AG09319 (cell line): ENCODE data around the gene DOCK3.
"Not testable (repeated sequence)": the region's sequence is repeated elsewhere in the genome, so short reads cannot be mapped to it uniquely, and the experiment has no call there.

Experiments
- DNase-seq: peaks from one replicate; pipeline ENCODE4 v3.0.0-alpha.2; 2010; ENCODE audit warnings: low read depth; ENCODE audit errors: extremely low read depth
- CTCF ChIP-seq: IDR thresholded peaks from 2 replicates; pipeline ENCODE4 v1.5.1; 2011; ENCODE audit warnings: low read depth, mild to moderate bottlenecking, inconsistent platforms, low read length, moderate library complexity

Gene DOCK3

DNA sequence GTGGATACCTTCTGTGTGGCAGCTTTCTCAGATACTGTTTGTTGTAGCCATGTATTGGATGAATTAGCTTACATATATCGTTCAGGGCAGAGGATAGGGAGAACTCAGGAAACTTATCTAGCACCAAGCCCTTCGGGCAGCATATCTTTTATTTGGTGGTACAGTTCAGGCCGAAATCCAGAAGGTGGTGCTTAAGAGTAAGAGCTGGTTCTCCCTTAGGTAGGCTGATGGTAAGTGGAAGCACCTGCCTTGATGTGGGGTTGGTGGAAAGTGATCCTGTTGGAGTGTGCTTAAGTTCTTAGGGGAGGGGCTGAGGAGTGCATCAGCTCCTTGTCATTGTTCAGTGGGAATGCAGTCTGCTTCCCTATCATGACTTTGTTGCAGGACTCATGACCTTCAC lies 187.5 kb downstream of the DOCK3 start:
- TF ChIP-seq CTCF, result no peak
- no peak for DNase-seq

DNA sequence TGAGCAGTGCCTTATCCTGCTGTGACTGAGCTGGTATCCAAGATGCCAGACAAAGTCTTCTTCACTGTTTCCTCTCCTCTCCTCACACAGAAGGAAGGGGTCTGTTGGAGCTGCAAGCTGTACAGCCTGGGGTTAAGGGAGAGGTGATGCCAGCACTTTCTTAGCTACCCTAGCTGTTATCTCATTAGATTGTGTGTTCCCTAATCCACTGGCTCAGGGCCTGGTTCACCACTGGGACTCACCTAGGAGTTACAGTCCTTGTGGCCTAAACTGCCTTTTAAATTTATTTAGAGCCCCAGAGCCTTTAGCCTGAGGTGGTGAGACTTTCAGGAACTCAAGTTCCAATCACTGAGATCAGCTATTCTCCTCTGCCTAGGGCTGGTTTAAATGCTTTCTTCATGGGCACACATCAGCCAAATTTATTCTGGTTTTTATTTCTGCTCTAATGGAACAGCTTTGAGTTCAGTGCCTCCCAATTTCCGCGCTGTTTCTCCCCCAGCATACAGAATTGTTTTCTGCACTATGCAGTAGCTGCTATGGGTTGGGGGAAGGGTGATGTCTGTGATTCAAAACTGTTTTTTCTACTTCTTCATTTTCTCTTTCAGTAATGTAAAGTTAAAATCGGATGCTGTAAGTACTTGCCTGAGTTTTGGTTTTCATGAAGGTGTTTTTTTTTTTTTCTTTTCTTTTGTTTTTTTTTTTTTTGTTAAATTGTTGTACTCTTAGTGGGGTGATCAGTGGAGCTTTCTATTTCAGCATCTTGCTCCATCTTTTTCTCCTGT lies 198.8 kb downstream of the DOCK3 start:
- TF ChIP-seq CTCF, result no peak
- DNase-seq, result no peak

DNA sequence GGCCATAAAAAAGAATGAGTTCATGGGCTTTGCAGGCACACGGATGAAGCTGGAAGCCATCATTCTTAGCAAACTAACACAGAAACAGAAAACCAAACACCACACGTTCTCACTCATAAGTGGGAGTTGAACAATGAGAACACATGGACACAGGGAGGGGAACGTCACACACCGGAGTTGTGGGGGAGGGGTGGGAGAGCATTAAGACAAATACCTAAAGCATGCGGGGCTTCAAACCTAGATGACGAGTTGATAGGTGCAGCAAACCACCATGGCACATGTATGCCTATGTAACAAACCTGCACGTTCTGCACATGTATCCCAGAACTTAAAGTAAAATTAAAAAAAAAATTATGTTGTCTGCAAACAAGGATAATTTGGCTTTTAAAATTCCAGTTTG lies 200.1 kb downstream of the DOCK3 start:
- not testable (repeated sequence) for DNase-seq

GRCh38 chr3:50876947-50877346 lies 202.2 kb downstream of the DOCK3 start:
- TF ChIP-seq CTCF, result no peak
- DNase-seq, result no peak

DNA sequence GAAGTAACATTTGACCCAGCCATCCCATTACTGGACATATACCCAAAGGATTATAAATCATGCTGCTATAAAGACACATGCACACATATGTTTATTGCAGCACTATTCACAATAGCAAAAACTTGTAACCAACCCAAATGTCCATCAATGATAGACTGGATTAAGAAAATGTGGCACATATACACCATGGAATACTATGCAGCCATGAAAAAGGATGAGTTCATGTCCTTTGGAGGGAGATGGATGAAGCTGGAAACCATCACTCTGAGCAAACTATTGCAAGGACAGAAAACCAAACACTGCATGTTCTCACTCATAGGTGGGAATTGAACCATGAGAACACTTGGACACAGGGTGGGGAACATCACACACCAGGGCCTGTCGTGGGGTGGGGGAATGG lies 208.0 kb downstream of the DOCK3 start:
- not testable (repeated sequence) for DNase-seq

GRCh38 chr3:50883755-50884154 lies 209.0 kb downstream of the DOCK3 start:
- DNase-seq, result no peak
- no peak for TF ChIP-seq CTCF

- DNase-seq, result no peak
- no peak for TF ChIP-seq CTCF
Measured at GRCh38 chr3:50885070-50885850, 210.5 kb downstream of the DOCK3 start.

- TF ChIP-seq CTCF, result no peak
- DNase-seq, result no peak
Measured at GRCh38 chr3:50890688-50891344, 216.1 kb downstream of the DOCK3 start.

DNA sequence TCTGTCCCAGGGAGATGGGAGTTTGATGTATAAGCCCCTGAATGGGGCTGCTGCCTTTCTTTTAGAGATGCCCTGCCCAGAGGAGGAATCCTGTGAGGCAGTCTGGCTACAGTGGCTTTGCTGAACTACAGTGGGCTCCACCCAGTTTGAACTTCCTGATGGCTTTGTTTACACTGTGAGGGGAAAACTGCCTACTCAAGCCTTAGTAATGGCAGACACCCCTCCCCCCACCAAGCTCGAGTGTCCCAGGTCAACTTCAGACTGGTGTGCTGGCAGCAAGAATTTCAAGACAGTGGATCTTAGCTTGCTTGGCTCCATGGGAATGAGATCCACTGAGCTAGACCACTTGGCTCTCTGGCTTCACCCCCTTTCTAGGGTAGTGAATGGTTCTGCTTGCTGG lies 226.4 kb downstream of the DOCK3 start:
- DNase-seq, result not testable (repeated sequence)
